Heart left ventricle (tissue), 13 donors: ENCODE measurements around the gene IFT43.

Experiments used
- POLR2A ChIP-seq, 2 donors: fragments of 450-650 bp; IDR thresholded peaks; one replicate each; pipeline ENCODE4 v1.6.1; 2017; ENCODE audit warnings: antibody characterized with exemption in 2 of 2, mild to moderate bottlenecking in 2 of 2, moderate library complexity in 2 of 2
- TF ChIP-seq, protein P1 (sequence below), 12 donors: fragments of 200-600 bp; sonication (generic) in 4 of 12; IDR thresholded peaks; one replicate each; pipeline versions ENCODE4 v1.5.0 to v1.8.0; 2018 to 2022; ENCODE audit warnings: antibody characterized with exemption in 12 of 12, mild to moderate bottlenecking in 5 of 12
- donor health status: ischemic (EF 13 %, LVEDD 7.1; RV severe dilation, severe dysfunction).
- donor health status: DM: no; HTN: yes; CAD: no.
- donor health status: DM: no; HTN: no; CAD: no.
- donor health status: ischemic (EF 25% LVEDD 6.9; RV normal size, moderate dysfunction).
- donor health status: ischemic (EF 25% LVEDD 5.7; RV mildly dilated, moderate dysfunction).
- donor health status: ischemic (EF 35%, LVEDD 5.7; RV mildly dilated, moderate dysfunction).
- donor health status: nonischemic (EF 11% LVEDD 7.7; RV severe dilation, severe dysfunction).
- donor health status: DM: yes; HTN: yes; CAD: no.
- donor health status: PGD.
- donor health status: ischemic (EF 29% LVEDD 5.4; RV normal size, mild dysfunction).
- donor health status: nonischemic (EF 23%, LVEDD 6.1; RV moderate dilation, normal function).

- TF ChIP-seq, protein P1, sequence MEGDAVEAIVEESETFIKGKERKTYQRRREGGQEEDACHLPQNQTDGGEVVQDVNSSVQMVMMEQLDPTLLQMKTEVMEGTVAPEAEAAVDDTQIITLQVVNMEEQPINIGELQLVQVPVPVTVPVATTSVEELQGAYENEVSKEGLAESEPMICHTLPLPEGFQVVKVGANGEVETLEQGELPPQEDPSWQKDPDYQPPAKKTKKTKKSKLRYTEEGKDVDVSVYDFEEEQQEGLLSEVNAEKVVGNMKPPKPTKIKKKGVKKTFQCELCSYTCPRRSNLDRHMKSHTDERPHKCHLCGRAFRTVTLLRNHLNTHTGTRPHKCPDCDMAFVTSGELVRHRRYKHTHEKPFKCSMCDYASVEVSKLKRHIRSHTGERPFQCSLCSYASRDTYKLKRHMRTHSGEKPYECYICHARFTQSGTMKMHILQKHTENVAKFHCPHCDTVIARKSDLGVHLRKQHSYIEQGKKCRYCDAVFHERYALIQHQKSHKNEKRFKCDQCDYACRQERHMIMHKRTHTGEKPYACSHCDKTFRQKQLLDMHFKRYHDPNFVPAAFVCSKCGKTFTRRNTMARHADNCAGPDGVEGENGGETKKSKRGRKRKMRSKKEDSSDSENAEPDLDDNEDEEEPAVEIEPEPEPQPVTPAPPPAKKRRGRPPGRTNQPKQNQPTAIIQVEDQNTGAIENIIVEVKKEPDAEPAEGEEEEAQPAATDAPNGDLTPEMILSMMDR (IDR thresholded peaks at IDR 0.05): no peak
- no peak for TF ChIP-seq POLR2A (IDR thresholded peaks at IDR 0.05)
Observed at GRCh38 chr14:75986439-75986765, 839 bp downstream of the IFT43 start.
